CD4-positive, alpha-beta T cell treated with Interleukin-10 for 1 hour (primary cell): ENCODE measurements around the gene FILIP1.

Experiments used
- DNase-seq: peaks from one replicate; pipeline ENCODE4 v3.0.0-alpha.2; 2020

FILIP1 gene

GRCh38 chr6:75494290-75494689 lies 690 bp upstream of the FILIP1 start:
- no peak for DNase-seq

- no peak for DNase-seq
These were observed 1.0 kb downstream of the FILIP1 start for GRCh38 chr6:75492386-75493153.

DNA sequence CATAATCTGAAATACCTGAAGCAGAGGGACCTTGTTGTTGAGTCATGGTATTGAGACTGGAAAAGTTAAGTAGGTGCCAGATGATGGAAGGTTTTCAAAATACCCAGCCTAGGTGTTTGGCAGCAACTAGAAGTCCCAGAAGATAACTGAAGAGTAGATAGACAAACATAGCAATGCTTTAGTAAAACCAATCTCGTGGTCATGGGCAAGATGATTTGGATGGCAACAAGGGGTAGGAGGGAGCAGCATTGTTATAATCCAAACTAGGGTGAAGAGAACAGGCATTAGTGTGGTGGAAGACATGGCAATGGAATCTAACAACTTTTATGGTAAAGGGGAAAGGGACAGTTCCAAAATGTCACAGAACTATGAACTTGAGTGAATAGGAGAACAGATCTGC lies 2.3 kb downstream of the FILIP1 start:
- DNase-seq: no peak

DNA sequence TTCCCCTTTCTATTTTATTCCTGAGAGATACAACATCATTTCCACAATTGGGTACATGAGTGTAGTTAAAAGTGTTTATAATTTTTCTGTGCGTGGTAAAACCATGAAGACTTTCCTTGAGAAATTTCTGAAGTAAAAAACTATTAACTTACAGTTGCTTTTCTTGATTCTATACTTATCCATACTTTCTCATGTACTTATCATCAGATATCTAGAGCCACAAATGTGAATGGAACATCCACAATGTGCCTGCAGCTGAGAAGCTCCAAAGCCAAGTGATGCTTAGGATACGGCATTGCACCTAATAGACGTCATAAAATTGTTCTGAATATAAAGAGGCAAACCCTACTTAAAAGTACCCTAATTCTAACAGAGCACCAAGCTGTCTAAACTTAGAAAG lies 2.9 kb downstream of the FILIP1 start:
- DNase-seq: no peak

- no peak for DNase-seq
These were observed 4.6 kb downstream of the FILIP1 start for GRCh38 chr6:75489025-75489424.

GRCh38 chr6:75488033-75488432 lies 5.6 kb downstream of the FILIP1 start:
- DNase-seq: no peak

- no peak for DNase-seq
These were observed 6.6 kb downstream of the FILIP1 start for GRCh38 chr6:75486850-75487518.

GRCh38 chr6:75484535-75484934 lies 9.1 kb downstream of the FILIP1 start:
- no peak for DNase-seq

DNA sequence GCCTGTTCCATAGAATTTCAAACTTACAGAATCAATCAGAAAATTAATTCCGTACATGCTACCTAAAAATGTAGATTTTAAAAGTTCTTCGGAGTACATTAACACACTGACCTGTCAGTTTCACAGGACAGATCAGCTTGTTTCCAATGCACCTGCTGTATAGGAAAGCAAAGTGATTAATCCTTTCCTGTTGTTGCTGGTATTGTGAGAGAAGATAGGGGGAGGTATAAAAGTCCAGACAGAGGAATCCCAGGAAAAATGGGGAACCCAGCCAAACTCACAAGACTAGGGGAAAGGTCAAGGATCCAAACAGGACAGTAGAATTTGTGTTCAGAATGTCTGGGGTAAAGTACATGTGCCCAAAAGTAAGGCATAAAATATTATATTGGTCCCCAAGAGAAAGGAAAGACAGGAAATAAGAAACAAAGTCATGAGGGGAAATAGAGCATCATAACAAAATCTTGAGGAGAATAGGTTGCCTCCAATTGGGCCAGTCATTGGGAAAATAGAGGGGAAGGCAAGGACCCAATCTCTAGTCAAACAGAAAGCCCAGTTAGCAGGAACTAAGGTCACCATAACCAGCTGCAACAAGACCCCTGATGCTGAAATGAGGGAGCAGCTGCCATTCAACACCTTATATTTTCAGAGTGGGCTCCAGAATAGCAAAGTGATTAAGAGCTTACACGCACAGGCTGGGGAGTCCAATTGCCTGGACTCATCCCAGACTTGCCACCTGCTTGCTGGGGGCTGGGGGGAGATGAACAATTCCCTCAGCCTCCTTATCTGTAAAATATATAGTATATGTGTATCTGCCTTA lies 10.3 kb downstream of the FILIP1 start:
- DNase-seq: no peak

DNA sequence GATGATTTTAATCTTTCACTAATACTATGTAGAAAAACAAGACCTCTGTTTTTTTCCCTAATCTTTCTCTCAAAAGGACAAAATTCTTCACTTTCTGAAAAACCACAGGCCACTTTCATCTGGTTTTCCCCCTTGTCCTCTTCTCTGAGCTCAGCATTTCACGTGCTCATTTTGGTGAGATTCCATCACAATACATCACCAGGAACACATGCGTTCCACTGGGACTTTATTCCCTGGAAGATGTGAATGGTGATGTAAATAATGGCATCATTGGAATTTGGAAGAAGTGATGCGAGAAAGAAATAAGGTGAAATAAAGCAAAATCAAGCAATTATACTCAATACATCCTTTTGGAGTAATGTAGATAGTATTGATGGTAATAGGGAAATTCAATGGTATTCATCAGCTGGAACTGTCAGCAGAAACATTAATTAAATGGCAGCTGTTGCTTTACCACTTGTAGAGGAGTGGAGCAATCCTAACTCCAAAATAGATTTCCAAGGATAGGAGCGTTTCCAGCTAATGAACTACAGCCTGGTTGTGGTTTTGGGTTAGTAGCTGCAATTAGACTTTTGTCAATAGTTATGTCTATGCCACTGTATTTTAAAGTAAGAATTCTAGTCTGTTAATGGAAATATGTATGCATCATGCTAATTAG lies 11.5 kb downstream of the FILIP1 start:
- no peak for DNase-seq

GRCh38 chr6:75481394-75481793 lies 12.2 kb downstream of the FILIP1 start:
- DNase-seq: no peak

DNA sequence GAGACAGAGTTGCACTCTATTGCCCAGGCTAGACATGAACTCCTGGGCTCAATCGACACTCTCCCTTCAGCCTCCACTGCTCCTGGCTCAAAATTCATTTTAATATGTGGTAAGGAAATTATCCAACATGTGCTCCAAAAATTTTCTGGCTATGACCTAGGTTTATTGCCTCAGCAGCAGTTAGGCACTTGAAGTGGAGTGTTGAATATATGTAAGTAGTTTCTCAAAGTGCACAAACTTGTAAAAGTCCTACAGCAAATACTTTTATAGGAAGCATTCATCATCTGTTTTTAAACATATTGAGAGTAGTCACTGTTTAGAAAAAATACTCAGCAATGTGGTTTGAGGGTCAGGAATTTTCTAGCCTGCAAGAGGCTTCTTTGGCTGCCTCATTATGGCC lies 13.2 kb downstream of the FILIP1 start:
- DNase-seq: no peak

DNA sequence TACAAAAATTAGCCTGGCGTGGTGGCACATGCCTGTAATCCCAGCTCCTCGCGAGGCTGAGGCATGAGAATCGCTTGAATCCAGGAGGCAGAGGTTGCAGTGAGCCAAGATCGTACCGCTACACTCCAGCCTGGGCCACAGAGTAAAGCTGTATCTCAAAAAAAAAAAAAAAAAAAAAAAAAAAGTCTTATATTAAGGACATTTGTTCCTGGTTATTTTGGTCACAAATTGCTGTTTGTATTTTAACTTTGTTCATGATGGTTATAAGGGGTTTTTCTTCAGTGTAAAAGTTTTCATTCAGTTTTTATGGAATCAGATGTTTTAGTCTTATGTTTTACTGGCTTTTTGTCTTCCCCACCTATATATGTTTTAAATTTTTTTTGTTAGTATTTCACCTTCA lies 13.9 kb downstream of the FILIP1 start:
- DNase-seq: no peak

- DNase-seq: no peak
These were observed 14.7 kb downstream of the FILIP1 start for GRCh38 chr6:75478929-75479328.

DNA sequence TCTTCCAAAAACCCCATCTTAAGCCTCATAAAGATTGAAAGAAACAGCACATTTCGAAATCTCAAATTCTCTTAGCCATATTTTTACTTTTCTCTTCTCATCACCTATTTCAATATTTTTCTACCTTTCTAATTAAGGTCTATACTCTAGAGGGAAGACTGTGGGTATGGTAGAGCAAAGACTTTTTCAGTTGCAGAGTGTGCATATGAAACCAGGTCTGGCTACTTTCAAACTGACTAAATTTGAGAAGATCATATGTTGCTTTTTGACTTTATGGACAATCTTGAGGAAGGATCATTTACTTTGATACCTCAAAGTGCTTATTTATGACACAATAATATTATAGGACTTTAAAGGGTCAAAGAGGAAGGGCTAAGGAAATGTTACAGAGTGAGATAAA lies 20.7 kb downstream of the FILIP1 start:
- DNase-seq: no peak

- DNase-seq: no peak
These were observed 25.6 kb downstream of the FILIP1 start for GRCh38 chr6:75467966-75468365.

- DNase-seq: no peak
These were observed 26.3 kb downstream of the FILIP1 start for GRCh38 chr6:75467284-75467683.

DNA sequence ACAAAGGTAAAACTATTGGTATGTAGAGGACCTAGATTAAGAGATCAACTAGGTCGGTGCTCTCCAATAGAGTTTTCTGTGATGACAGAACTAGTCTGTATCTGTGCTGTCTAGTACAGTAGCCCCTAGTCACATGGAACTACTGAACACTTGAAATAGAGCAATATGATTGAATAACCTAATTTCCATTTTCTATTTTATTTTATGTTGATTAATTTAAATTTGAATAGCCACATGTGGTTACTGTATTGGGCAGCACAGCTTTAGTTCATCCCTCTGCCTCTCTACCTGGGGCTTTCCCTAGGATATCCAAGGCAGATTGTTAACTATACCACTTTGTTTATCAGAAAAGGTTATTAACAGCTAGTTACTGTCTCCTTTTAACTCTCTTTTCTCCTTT lies 27.0 kb downstream of the FILIP1 start:
- no peak for DNase-seq

DNA sequence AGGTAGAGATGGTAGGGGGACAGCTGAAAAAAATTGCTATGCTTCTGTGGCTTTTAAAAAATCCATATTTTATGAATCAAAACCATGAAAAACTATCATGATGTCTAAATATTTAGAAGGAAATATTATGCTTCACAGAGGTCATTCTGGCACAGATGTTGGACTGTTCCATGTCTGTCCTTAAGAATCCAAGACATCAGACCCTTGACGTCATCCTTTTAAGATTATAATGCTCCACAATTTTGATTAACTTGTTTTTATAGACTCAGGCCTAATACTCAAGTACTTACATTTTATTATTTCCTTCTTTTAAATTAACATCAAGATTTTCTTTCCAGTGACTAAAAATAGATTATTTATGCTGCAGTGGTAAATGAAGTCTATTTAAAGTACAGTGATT lies 29.7 kb downstream of the FILIP1 start:
- DNase-seq: no peak

DNA sequence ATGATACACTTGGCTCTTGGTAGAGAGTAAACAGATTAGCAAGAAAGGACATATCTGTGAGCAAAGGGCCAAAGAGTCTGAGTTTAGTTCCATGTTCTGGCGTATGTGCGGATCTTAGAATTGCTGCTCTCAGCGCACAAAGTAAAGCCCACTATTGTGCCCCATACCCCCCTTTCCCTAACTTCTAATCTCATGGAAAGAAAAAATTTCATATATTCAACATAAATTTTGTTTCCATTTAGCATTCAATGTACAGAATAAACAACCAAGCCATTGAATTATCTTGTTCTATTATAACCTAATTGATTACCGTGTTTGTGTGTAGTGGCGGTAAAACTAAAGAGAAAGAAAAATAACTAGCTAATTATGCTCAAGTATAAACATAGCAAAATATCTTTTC lies 30.5 kb downstream of the FILIP1 start:
- no peak for DNase-seq

- no peak for DNase-seq
These were observed 32.9 kb downstream of the FILIP1 start for GRCh38 chr6:75460681-75461080.

- DNase-seq: no peak
These were observed 34.7 kb downstream of the FILIP1 start for GRCh38 chr6:75458895-75459294.

DNA sequence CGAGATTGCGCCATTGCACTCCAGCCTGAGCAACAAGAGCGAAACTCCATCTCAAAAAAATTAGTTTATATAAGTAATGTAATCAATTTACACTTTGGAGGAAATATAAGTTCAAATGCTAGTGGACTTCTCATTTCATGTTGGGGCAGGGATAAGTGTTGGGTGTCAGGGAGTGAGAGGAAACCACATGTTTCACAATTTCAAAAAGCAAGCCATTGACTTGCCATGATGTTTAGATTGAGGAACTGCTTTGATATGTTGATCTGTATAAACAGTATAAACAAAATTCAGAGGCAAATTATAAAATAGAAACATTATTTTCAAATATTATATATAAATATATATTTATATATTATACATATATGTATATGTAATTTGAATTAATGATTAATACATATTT lies 42.7 kb downstream of the FILIP1 start:
- no peak for DNase-seq
